Measurements from ENCODE around the gene CNOT6L. TPM values are rescaled to one million over a fixed set of nuclear protein-coding genes. Genes with fewer than 3 reads are reported as not detected.

The CNOT6L gene
- total and polyA plus RNA-seq, 2 of the 13 experiments (the other 11 are each of a cell fraction or from before 2014, with no cell fraction given) = 7.9 to 13.5 TPM

- TF ChIP-seq MEIS1 (CRISPR knock-in tag; IDR thresholded peaks at IDR 0.05; ENCODE audit: borderline replicate concordance) = peak; percentile 74; the same call in 1 of the 2 replicates
- peak in 1 of 2 experiments; percentile 54; a peak in 2 of 4 replicates for TF ChIP-seq POLR2A (IDR thresholded peaks at IDR 0.05; ENCODE audit: insufficient read depth in 1 of 2, low read depth in 2 of 2, low read length in 2 of 2)
- TF ChIP-seq ZKSCAN8 (CRISPR knock-in tag; IDR thresholded peaks at IDR 0.05; ENCODE audit: borderline replicate concordance) = peak; percentile 54; the same call in 1 of the 2 replicates
- TF ChIP-seq PLRG1 (conservative IDR thresholded peaks at IDR 0.05) = no peak
- peak; percentile 47; the same call in 1 of the 2 replicates for TF ChIP-seq ZMYM4 (CRISPR knock-in tag; IDR thresholded peaks at IDR 0.05)
- no peak for TF ChIP-seq ZNF274 (CRISPR knock-in tag; IDR thresholded peaks at IDR 0.05)
- TF ChIP-seq SOX6 (IDR thresholded peaks at IDR 0.05) = no peak
- TF ChIP-seq SOX6 (CRISPR knock-in tag; IDR thresholded peaks at IDR 0.05) = peak; percentile 69
- no peak for TF ChIP-seq ZNF597 (CRISPR knock-in tag; IDR thresholded peaks at IDR 0.05)
- peak; percentile 14; the same call in 1 of the 2 replicates for TF ChIP-seq ARID4A (CRISPR knock-in tag; IDR thresholded peaks at IDR 0.05; ENCODE audit: borderline replicate concordance)
- TF ChIP-seq ARID5B (CRISPR knock-in tag; IDR thresholded peaks at IDR 0.05) = peak; percentile 20; the same call in 1 of the 2 replicates
- peak; percentile 6; the same call in 1 of the 2 replicates for TF ChIP-seq ZNF629 (CRISPR knock-in tag; conservative IDR thresholded peaks at IDR 0.05)
- peak; percentile 69 for TF ChIP-seq ELF3 (CRISPR knock-in tag; IDR thresholded peaks at IDR 0.05)
- TF ChIP-seq NFE2 (CRISPR knock-in tag; IDR thresholded peaks at IDR 0.05) = no peak
- peak; percentile 25; the same call in 1 of the 2 replicates for TF ChIP-seq ZGPAT (CRISPR knock-in tag; IDR thresholded peaks at IDR 0.05)
- TF ChIP-seq TARDBP (CRISPR knock-in tag; IDR thresholded peaks at IDR 0.05) = no peak
- TF ChIP-seq RXRB (CRISPR knock-in tag; IDR thresholded peaks at IDR 0.05; ENCODE audit: borderline replicate concordance) = no peak; the same call in 1 of the 2 replicates
- TF ChIP-seq NFYC (CRISPR knock-in tag; IDR thresholded peaks at IDR 0.05) = no peak
- no peak for TF ChIP-seq GABPA (IDR thresholded peaks at IDR 0.05; ENCODE audit: low read depth, low read length)
- TF ChIP-seq GABPA (CRISPR knock-in tag; IDR thresholded peaks at IDR 0.05; ENCODE audit: low read depth) = no peak
Observed at GRCh38 chr4:77817304-77818072, 1.7 kb downstream of the CNOT6L start (continued).
